ENCODE measurements around the gene RANGAP1. TPM values are rescaled to one million over a fixed set of nuclear protein-coding genes. Genes with fewer than 3 reads are reported as not detected.
"Not testable (repeated sequence)": the region's sequence is repeated elsewhere in the genome, so short reads cannot be mapped to it uniquely, and the experiment has no call there.

RANGAP1 gene
- total and polyA plus RNA-seq, 2 donors (not counting 1 experiment from before 2014, with no cell fraction given): 42.0 to 48.8 TPM

DNA sequence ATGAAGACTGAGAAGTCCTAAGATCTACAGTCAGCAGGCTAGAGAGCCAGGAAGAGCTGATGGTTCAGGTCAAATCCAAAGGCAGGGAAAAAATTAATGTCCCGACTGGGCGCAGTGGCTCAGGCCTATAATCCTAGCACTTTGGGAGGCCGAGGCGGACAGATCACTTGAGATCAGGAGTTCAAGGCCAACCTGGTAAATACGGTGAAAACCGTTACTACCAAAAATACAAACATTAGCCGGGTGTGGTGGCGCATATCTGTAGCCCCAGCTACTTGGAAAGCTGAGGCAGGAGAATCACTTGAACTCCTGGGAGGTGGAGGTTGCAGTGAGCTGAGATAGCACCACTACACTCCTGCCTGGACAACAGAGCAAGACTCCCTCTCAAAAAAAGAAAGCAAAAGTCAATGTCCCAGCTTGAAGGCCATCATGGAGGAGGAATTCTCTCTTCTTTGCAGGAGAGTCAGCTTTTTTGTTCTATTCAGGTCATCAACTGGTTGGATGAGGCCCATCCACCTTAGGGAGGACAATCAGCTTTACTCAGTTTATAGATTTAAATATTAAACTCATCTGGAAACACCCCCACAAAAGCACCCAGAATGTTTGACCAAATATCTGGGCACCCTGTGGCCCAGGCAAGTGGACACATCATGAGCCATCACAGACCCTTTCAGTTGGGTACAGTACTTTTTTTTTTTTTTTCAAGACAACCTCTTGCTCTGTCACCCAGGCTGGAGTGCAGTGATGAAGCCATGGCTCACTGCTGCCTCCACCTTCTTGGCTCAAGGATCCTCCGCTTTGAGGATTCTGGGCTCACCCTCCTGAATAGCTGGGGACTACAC lies 11.1 kb upstream of the RANGAP1 start:
- Histone ChIP-seq H2AFZ (ENCODE audit: insufficient read depth, low read depth, low read length, poor library complexity, severe bottlenecking) (no peak overlapping the region), H3K27me3 (replicated peaks in 1 of 4; ENCODE audit: control extremely low read depth in 1 of 4, control insufficient read depth in 3 of 4, insufficient read depth in 4 of 4, low read length in 3 of 4) (no peaks in the 10 kb centered on the region), H3K4me3 (ENCODE audit: control extremely low read depth in 1 of 5, extremely low read depth in 1 of 5, insufficient read depth in 1 of 5, low read depth in 2 of 5, low read length in 4 of 5) (no peak overlapping the region), H4K20me1 (ENCODE audit: control insufficient read depth, insufficient read depth, low read length, poor library complexity, severe bottlenecking) (no peaks in the 10 kb centered on the region), H3K79me2 (ENCODE audit: control insufficient read depth, insufficient read depth, low read length) (peaks cover 13% of the 10 kb centered on the region), H3K36me3 (replicated peaks in 1 of 2; ENCODE audit: control extremely low read depth in 1 of 2, control insufficient read depth in 1 of 2, extremely low read depth in 1 of 2, insufficient read depth in 2 of 2, low read length in 1 of 2) (no peaks in the 10 kb centered on the region), H3K4me1 (ENCODE audit: control insufficient read depth in 2 of 2, insufficient read depth in 2 of 2, low read length in 2 of 2) (peaks cover 5 to 6% of the 10 kb centered on the region in 2 donors), H3K9me3 (ENCODE audit: control extremely low read depth in 1 of 3, control insufficient read depth in 2 of 3, insufficient read depth in 1 of 3, low read length in 2 of 3) (no peaks in the 10 kb centered on the region), H3K4me2 (replicated peaks; ENCODE audit: low read depth, low read length, poor library complexity, severe bottlenecking) (no peak overlapping the region), H3K9ac (ENCODE audit: low read length) (no peak overlapping the region), H3K27ac (ENCODE audit: low read length in 2 of 2) (no peak overlapping the region)
- Mint-ChIP-seq H3K4me1 (peaks cover 6% of the 10 kb centered on the region), H3K27ac (no peak overlapping the region), H3K9me3 (ENCODE audit: insufficient read depth) (no peaks in the 10 kb centered on the region), H3K4me3 (no peak overlapping the region), H3K27me3 (no peaks in the 10 kb centered on the region)
- intact Hi-C loops (cut with micrococcal nuclease): no loop called here
- POLR2A ChIA-PET: interaction anchor here (0.7 kb wide), 1 partner anchor 303 kb away, joined by 11 read pairs; no protein-coding TSS in a partner anchor
- no peak for ATAC-seq (ENCODE audit: low read depth)
- no peak for TF ChIP-seq EZH2 (IDR thresholded peaks at IDR 0.05; ENCODE audit: borderline replicate concordance, insufficient read depth, low read depth, low read length, poor library complexity, severe bottlenecking)
- TF ChIP-seq, protein P1, sequence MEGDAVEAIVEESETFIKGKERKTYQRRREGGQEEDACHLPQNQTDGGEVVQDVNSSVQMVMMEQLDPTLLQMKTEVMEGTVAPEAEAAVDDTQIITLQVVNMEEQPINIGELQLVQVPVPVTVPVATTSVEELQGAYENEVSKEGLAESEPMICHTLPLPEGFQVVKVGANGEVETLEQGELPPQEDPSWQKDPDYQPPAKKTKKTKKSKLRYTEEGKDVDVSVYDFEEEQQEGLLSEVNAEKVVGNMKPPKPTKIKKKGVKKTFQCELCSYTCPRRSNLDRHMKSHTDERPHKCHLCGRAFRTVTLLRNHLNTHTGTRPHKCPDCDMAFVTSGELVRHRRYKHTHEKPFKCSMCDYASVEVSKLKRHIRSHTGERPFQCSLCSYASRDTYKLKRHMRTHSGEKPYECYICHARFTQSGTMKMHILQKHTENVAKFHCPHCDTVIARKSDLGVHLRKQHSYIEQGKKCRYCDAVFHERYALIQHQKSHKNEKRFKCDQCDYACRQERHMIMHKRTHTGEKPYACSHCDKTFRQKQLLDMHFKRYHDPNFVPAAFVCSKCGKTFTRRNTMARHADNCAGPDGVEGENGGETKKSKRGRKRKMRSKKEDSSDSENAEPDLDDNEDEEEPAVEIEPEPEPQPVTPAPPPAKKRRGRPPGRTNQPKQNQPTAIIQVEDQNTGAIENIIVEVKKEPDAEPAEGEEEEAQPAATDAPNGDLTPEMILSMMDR (IDR thresholded peaks at IDR 0.05): no peak
- CTCF ChIA-PET: interaction anchor here (0.7 kb wide), 1 partner anchor 14 kb away, joined by 3 read pairs; no protein-coding TSS in a partner anchor
- 100% methylated on average over 7 of the region's 9 CpGs for WGBS (ENCODE audit: insufficient coverage)
- DNase-seq: no peak

DNA sequence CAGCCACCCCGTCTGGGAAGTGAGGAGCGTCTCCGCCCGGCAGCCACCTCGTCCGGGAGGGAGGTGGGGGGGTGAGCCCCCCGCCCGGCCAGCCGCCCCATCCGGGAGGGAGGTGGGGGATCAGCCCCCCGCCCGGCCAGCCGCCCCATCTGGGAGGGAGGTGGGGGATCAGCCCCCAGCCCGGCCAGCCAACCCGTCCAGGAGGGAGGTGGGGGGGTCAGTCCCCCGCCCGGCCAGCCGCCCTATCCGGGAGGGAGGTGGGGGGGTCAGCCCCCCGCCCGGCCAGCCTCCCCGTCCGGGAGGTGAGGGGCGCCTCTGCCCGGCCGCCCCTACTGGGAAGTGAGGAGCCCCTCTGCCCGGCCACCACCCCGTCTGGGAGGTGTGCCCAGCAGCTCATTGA lies 8.8 kb upstream of the RANGAP1 start:
- H3K4me3 Mint-ChIP-seq; H3K9me3 Mint-ChIP-seq (ENCODE audit: insufficient read depth); H2AFZ ChIP-seq (ENCODE audit: insufficient read depth, low read depth, low read length, poor library complexity, severe bottlenecking); H3K27ac Mint-ChIP-seq; H3K27me3 Mint-ChIP-seq; H3K9me3 ChIP-seq (ENCODE audit: control extremely low read depth in 1 of 3, control insufficient read depth in 2 of 3, insufficient read depth in 1 of 3, low read length in 2 of 3); H3K4me2 ChIP-seq (replicated peaks; ENCODE audit: low read depth, low read length, poor library complexity, severe bottlenecking); H3K4me1 ChIP-seq (ENCODE audit: control insufficient read depth in 2 of 2, insufficient read depth in 2 of 2, low read length in 2 of 2); POLR2A ChIA-PET; DNase-seq; CTCF ChIA-PET; H3K36me3 ChIP-seq (replicated peaks in 1 of 2; ENCODE audit: control extremely low read depth in 1 of 2, control insufficient read depth in 1 of 2, extremely low read depth in 1 of 2, insufficient read depth in 2 of 2, low read length in 1 of 2); H3K27me3 ChIP-seq (replicated peaks in 1 of 4; ENCODE audit: control extremely low read depth in 1 of 4, control insufficient read depth in 3 of 4, insufficient read depth in 4 of 4, low read length in 3 of 4); H3K4me1 Mint-ChIP-seq; intact Hi-C loops (cut with micrococcal nuclease); H3K9ac ChIP-seq (ENCODE audit: low read length); H3K79me2 ChIP-seq (ENCODE audit: control insufficient read depth, insufficient read depth, low read length); H3K4me3 ChIP-seq (ENCODE audit: control extremely low read depth in 1 of 5, extremely low read depth in 1 of 5, insufficient read depth in 1 of 5, low read depth in 2 of 5, low read length in 4 of 5); ATAC-seq (ENCODE audit: low read depth); H3K27ac ChIP-seq (ENCODE audit: low read length in 2 of 2); H4K20me1 ChIP-seq (ENCODE audit: control insufficient read depth, insufficient read depth, low read length, poor library complexity, severe bottlenecking): not testable (repeated sequence)
- WGBS (ENCODE audit: insufficient coverage): no CpG with 5 or more reads among the region's 28 CpGs

All from B cell (primary cell).